ENCODE data around the gene TMEM132A.

TMEM132A gene

DNA sequence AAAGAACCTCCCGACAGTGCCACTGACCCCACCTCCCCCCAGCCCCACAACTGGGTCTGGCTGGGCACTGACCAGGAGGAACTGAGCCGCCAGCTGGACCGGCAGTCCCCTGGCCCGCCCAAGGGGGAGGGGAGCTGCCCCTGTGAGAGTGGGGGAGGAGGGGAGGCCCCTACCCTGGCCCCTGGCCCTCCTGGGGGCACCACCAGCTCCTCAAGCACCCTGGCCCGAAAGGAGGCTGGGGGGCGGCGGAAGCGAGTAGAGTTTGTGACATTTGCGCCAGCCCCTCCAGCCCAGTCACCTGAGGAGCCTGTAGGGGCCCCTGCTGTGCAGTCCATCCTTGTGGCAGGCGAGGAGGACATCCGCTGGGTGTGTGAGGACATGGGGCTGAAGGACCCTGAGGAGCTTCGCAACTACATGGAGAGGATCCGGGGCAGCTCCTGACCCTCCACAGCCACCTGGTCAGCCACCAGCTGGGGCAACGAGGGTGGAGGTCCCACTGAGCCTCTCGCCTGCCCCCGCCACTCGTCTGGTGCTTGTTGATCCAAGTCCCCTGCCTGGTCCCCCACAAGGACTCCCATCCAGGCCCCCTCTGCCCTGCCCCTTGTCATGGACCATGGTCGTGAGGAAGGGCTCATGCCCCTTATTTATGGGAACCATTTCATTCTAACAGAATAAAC is 12.3 kb downstream of the TMEM132A start:
- no peak for DNase-seq (ENCODE audit: low read depth in 2 of 2)

DNA sequence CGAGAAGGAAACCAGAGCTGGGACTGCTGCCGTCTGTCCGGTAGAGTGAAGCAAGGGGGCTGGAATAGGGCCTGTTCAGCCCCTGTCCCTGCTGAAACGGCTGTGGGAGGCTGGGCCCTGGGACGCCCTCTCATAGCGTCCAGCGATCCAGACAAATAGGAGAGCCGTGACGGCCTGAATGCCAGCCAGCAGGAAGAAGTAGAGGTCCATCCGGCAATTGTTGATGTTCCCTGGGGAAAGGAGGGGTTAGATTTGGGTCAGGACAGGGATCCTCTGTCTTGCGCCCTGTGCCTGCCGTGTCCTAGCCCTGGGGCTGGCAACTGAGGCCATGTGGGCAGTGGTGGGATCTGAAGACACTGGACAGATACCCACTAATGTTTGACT is 12.9 kb downstream of the TMEM132A start:
- DNase-seq (ENCODE audit: low read depth in 2 of 2), result no peak

DNA sequence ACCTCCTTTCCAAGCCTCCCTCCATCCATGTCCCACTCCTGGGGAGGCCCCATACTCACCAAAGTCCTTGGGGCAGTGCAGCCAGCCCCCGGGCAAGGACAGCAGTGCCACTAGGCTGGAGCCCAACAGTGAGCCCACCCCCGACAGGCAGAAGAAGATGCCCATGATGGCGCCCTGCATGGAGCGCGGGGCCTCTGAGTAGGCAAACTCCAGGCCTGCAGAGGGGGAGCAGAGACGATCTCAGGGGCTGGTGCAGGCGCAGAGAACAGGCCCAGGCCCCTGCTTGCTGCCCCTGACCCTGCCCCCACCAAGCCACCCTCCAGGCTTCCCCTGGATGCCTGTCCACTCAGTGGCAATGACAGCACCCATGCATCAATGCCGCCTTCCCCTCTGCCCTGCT is 13.6 kb downstream of the TMEM132A start:
- DNase-seq (ENCODE audit: low read depth in 2 of 2), result no peak

DNA sequence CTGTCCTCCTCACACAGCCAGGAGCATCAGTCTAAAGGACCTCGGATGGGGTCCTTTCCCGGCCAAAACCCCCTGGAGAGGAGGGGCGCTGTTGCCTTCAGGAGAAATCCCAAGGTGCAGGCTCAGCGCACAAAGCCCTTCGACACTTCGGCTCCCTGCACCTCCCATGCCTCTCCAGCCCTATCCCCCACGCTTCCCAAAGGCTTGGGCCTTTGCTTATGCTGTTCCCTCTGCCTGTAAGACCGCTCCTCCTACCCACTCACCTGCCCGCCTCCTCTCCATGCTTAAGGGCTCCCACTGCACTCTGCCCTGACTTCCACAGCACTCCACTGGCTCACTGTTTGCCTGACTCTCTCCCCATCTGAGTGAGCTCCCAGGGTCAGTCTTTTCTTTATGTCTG is 14.2 kb downstream of the TMEM132A start:
- DNase-seq (ENCODE audit: low read depth in 2 of 2), result no peak

DNA sequence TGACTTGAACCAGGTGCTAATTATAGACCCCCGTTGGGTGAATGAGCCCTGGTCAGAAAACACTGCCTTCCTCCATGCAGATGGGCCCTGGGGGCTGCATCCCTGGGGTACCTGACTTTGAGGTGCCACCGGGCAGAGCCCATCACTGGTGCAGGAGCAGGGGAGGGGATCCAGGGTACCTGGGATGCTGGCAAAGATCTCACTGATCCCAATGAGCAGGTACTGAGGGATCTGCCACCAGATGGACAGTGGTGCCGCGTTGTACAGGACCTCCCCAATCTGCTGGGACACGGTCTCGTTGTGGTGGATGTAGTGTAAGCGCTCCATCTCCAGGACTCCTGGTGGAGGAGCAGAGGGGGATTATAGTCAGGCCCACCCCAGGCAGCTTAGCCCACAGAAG is 15.0 kb downstream of the TMEM132A start:
- DNase-seq (ENCODE audit: low read depth in 2 of 2), result no peak

DNA sequence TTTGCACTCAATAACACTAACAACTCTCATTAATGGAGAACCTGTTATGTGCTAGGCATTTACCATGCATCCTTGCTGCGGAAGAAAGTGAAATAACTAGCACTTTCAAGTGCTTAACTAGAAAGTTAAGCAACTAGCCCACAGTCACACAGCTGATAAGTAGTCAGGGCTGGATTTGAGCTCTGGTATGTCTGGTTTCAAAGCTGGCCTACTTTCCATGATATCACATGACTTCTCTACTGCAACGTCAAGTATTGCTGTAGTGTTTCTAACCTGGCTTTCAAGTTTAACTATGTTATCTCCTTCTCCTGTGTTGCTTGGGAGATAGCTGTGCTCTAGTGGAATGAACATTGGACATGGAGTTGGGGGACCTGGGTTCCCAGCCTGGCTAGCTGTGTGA is 15.6 kb downstream of the TMEM132A start:
- no peak for DNase-seq (ENCODE audit: low read depth in 2 of 2)

DNA sequence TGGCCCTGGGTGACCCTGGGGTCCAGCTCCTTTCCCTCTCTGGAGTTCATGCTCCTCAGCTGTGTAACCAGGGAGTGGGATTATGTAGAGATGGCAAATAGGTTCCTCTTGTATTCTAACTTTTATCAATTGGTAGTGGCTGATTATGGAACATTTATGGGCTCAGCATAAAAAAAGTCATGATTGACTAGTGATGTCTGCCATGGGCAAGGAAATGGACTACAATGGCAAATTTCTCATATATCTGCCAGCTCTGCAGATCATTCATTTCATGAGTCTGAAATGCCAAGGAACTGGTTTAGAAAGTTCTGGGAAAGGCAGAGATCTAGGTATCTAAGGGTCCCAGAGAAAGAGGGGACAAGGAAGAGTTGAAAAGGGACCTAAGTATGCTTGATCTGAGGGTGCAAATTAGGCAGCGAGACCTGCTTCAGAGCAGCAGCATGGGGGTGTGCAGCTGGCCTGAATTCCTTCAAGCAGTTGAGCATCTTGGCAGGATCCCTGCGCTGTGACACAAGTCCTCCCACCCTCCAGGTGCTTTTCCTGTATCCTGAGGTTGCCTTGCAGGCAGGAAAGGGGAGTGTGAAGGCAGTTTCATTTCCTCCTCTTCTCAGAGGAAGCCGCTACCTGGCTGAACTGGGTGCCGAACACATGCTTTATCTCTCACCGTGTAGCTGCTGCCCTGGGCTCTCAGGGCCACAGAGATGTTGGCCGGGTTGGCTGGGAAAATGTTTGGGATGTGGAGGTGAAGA is 17.3 kb downstream of the TMEM132A start:
- no peak for DNase-seq (ENCODE audit: low read depth in 2 of 2)

DNA sequence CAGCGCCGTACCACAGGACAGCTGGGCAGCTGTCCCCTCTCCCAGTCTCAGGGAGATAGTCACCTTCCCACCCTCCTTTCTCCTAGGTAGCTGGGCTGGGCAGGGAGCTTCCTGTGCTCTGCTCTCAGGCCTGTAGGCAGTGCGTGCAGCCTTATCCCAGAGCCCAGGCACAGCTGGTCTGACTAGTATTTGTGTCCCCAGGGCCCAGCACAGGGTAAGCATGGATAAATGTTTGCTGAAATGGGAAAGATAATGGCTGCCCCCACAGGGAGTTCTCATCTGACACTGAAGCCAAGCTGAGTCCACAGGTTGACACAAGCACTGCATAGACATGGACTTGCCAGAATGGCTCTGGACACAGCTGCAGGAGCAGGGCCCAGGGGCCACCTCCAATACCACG is 18.0 kb downstream of the TMEM132A start:
- no peak for DNase-seq (ENCODE audit: low read depth in 2 of 2)

DNA sequence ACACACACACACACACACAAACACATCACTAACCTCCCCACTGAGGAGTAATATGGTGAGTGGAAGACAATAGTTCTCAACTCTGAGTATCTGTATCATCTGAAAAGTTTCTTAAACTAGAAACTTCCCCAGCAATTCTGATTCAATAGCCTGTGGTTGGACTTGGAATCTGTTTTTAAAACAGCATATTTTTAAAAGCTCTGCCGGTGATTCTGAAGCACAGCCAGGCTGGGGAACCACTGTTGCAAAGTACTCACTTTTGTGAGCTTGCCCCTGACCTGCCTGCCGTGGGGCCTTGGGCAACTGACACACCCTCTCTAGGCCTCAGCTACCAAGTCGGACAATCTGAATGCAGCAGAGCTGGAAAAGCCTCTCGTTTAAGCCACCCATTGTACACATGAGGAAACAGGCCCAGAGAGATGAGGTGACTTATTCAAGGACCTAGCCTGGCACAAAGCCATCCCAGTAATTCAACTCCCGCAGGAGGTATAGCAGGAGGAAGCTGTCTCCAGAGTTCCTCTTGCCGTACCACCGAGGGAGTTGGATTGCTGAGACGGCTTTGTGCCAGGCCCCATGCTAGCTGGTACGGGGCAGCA is 18.8 kb downstream of the TMEM132A start:
- DNase-seq (ENCODE audit: low read depth in 2 of 2), result no peak

DNA sequence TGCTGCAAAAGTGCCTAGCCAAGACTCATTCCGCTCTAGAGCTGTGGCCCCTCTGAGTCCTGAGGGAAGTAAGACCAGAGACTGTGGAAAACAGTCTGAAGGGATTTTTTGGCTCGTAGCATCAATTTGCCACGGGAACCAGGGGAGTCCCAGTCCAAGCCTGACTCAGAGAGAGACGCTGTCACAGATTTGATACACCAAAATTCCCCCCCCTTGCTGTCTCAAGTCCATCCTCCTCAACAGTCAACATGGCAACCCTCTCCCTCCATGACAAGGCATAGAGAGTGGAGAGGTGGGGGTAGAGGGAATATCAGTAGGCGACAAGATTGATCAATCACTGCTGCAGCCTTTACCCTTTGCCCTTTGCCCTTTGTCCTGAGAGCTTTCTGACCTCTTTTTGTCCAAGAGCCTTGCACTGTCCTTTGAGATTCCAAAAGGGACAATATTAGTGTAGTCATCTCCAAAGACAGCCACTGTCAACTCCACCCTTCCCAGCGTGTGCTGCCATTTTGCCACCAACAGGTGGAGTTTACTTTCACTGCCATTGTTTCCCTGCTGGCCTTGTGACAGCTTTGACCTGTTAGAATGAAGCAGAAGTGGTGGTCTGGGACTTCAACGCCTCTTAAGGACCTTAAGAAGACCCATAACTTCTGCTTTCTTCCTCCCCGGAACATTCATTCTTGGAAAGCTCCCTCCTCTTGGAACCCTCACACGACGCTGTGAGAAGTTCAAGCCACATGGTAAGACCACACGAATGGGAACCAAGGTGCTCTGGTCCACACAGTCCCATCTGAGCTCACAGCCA is 20.4 kb downstream of the TMEM132A start:
- DNase-seq (ENCODE audit: low read depth in 2 of 2), result no peak

DNA sequence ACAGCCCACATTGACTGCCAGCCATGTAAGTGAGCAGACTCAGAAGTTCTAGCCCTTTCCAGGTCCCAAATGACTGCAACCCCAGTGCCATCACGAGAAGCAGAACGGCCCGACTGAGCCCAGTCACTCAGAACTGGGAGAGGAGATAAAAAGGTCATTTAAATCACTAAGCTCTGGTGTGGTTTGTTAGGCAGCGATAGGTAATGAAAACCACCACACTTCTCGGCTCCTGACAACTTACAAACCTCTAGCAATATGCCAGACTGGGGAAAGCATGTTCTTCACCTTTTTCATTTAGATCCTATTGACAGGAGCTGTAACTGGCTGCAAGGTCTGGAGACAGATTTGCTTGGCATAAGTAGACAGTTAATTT is 21.0 kb downstream of the TMEM132A start:
- DNase-seq (ENCODE audit: low read depth in 2 of 2), result no peak

DNA sequence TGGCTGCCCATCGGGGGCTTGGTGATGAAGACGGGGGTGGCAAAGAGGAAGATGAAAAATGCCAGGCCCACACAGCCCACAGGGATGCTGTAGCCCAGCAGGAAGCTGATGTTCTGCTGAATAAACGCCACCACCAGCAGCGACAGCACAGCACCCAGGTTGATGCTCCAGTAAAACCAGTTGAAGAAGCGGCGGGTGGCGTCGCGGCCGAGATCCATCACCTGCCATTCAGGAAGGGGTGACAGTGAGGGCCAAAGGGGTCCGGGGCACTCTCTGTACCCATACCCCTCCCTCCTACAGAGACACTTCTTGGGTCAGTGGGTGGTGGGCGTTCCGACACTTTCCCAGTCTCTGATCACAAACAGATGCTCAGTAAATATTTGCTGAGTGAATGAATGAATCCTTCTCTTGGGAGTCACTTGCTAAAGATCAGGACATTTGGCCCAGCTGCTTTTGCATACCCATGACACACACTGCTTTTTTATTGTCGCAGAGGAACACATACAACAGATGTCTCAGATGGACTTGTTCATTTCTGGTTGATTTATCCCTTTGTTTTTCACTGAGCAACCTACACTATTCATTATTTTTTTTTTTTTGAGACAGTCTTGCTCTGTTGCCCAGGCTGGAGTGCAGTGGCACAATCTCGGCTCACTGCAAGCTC is 22.5 kb downstream of the TMEM132A start:
- no peak for DNase-seq (ENCODE audit: low read depth in 2 of 2)

DNA sequence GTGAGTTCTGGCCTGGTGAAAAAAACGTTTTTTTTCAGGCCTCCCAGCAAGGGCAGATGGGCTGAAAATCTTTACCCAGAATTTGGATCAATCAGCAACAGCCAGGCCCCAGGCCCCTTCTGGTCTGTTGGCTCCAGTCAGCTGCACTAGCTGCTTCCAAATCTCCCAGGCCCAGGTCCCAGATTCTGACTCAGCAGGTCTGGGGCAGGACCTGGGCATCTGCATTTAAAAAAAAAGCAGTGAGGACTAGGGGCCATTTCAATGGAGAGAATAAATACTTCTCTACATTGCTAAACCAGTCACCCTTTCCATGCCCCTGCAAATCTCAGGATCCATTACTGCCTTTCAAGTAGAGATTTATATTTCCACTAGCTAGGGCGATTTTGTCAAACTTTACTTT is 23.4 kb downstream of the TMEM132A start:
- DNase-seq (ENCODE audit: low read depth in 2 of 2), result no peak

DNA sequence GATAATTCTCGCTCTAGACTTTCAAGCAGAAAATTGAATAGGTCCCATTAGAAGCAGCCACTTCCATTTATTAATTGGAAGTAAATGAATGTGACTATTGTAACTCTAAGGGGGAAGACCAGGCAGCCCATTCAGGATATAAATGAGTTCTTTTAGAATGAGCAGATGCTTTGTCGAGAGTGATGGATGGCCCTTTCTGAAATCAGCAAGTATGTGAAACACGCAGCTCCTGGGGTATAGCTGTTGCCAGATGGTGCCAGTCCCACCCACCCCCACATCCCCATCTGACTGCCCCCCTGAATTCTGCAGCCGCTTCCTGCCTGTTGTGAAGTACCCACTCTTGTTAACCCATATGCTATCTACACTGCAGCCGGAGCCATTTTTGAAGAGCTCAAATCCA is 24.0 kb downstream of the TMEM132A start:
- no peak for DNase-seq (ENCODE audit: low read depth in 2 of 2)

DNA sequence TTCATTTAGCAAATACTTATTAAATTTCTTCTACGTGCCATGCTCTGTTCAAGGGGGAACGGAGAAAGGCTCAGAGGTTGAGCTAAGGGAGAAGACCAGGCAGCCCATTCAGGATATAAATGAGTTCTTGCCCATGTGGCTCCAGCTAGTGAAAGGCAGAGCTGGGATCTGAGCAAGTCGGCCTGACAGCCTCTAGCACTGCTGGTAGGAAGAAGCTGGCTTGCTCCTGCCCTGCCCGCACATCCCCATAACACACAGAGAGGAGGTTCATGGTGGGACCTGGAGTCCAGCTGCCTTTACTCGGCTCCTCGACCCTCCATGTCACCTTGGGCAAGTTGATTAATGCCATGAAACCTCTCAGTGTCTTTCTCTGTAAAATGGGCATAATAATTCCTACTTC is 25.8 kb downstream of the TMEM132A start:
- no peak for DNase-seq (ENCODE audit: low read depth in 2 of 2)

DNA sequence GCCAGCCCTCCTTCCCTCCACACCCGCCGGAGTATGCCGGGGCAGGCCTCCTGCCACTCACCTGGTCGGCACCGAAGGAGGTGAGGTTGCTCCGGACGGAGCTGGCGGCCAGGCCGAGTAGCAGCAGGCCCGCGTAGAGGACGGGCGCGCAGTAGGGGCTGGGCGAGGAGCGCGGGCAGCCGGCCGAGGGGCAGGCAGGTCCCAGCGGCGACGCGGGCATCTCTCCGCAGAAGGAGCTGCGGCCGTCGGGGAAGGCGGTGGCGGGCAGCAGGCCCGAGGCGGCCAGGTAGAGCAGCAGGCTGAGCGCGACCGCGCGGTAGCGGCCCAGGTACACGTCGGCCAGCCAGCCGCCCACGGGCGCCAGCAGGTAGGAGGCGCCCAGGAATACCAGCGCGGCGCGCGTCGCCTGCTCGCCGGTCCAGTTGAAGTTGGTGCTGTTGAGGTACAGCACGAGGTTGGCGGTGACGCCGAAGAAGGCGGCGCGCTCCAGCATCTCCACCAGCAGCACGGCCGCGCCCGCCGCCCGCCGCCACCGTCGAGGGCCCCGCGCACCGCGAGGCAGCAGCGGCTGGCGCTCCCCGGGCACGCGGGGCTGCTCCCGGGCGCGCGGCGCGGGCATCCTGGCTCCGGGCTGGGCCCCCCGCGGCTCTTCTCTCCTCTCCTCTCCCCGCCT is 26.8 kb downstream of the TMEM132A start:
- no peak for DNase-seq (ENCODE audit: low read depth in 2 of 2)

DNA sequence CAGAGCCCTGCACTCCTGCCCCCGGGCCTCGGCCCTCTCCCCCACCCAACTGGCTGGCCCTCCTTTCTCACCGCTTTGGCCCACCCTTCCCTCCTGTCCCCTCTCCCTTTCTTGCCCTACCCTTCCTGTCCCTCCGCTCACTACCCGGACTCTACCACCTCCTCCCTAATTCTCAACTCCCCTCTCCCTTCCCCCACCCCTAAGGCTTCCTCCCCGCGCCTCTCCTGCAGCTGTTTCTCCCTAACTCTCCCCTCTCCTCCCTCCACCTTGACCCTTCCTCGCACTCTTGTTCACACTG is 27.3 kb downstream of the TMEM132A start:
- no peak for DNase-seq (ENCODE audit: low read depth in 2 of 2)

DNA sequence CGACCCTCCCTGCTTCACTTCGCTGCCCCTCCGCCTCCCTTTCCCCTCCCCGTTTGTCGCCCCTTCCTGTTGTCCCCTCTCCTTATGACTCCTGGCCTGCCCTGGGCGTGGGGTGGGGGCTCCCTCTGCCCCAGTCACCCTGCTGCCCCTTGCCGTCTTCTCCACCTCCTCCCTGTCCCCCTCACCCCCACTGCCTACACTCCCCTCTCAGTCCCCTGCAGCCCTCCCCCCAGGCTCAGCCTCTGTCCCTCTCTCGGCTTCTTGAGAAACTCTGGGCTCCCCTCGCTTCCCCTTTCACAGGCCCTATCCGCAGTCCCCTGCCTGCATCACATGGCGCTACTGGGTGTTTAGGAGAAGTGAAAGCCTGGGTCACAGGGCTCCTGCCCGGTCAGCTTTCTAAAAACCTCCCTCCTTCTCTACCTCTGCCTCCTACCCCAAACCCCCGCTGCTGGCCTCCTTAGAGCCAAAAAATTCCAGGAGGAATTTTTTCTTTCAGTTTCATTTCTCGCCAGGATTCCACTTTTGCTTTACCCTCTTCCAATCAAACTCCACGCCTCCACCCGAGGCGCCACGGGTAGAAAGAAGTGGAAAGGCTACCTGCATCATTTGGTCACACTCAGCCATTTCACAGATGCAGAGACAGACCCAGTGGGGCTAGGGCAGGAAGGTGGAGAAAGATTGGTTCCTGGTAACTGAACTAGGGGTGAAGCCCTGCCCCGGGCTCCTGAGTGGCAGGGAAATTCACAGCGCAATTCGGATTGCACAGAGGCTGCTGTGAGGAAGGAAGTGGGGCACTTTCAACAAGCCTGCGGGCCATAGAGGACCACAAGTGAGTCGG is 27.9 kb downstream of the TMEM132A start, which contains the start of gene SLC15A3:
SLC15A3 (minus strand) TSS at position 273 of the 838 bp plus-strand sequence. CDS start 625 bp downstream, outside the sequence.
- peak; percentile 8 to 14 for DNase-seq (ENCODE audit: low read depth in 2 of 2)

DNA sequence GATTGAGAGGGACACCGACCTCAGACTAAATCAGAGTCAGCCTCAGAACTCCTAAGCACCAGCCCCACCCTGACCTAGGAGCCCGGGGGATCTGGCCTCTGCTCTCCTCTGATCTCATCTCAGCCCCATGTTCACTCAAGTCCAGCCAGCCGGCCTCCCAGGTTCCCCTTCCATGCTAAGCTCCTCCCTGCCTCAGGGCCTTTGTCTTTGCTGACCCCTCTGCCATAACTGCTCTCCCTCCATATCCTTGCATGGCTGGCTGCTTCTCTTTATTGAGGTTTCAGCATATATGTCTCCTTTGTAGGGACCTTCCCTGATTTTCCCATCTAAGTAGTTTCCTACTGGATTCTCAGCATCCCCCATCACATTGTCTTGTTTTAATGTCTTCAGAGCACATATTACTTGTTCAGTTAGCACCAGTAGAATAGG is 28.5 kb downstream of the TMEM132A start:
- no peak for DNase-seq (ENCODE audit: low read depth in 2 of 2)

DNA sequence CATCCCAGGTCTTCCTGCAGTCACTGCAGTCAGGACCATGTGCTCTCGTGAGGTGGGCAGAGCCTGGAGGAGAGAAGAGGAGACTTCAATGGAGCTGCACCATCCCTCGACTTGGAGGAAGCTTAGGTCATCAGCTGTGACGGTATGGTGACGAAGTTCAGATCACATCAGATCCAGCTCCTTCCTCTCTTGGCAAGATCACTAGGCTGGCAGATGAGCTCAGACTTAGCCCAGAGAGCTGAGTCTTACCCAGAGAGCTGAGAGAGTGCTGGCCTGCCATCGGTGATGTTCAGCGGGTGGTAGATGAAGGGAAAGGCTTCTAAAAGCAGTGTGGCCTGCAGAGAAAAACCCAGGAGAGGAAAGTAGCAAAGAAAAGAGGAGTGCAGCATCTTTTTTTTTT is 29.5 kb downstream of the TMEM132A start:
- no peak for DNase-seq (ENCODE audit: low read depth in 2 of 2)

Measured in fibroblast of skin of left quadriceps (primary cell).